ENCODE results near the gene EFCAB5.
A peak's percentile ranks its signal among the peaks of the same experiment; 100 is the strongest.
"Not testable (repeated sequence)": the region's sequence is repeated elsewhere in the genome, so short reads cannot be mapped to it uniquely, and the experiment has no call there.

EFCAB5 gene

DNA sequence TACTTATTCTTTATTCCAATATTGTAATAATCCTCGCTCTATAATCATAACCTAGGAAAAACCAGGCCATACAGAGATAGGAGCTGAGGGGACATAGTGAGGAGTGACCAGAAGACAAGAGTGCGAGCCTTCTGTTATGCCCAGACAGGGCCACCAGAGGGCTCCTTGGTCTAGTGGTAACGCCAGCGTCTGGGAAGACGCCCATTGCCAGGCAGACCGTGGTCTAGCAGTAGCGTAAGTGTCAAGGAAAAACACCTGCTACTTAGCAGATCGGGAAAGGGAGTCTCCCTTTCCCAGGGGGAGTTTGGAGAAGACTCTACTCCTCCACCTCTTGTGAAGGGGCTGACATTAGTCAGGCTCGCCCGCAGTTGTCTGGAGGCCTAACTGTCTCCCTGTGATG lies 70.5 kb downstream of the EFCAB5 start:
- DNase-seq = not testable (repeated sequence)

DNA sequence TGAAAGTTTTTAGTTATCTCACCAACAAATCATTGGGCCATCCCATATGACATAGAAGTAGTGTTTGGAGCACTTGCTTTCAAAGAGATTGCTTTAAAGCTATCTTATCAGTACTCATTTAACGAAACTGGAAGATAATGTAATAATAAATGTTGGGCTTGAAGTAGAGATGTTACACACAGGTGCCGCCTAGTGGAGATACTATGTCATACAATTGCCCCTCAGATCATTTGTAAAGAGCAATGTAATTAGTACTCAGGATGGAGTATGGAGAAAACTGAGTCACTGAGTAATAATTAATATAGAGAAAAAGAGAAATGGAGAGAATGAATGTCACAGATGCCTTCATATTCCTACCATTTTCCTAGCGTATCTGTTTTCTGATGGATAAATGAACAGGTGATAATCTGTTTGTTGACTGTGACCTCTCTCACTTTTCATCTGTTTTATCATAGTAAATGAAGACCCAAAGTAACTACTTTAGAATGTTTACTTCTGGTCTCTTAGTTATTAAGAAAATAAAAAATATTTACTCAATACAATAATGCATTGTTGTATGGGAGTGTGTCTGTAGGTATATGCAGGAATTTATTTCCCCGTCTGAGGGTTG lies 80.4 kb downstream of the EFCAB5 start:
- peak; percentile 37 for DNase-seq

DNA sequence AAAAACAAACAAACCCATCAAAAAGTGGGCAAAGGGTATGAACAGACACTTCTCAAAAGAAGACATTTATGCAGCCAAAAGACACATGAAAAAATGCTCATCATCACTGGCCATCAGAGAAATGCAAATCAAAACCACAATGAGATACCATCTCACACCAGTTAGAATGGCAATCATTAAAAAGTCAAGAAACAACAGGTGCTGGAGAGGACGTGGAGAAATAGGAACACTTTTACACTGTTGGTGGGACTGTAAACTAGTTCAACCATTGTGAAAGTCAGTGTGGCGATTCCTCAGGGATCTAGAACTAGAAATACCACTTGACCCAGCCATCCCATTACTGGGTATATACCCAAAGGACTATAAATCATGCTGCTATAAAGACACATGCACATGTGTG lies 83.9 kb downstream of the EFCAB5 start:
- DNase-seq = not testable (repeated sequence)

DNA sequence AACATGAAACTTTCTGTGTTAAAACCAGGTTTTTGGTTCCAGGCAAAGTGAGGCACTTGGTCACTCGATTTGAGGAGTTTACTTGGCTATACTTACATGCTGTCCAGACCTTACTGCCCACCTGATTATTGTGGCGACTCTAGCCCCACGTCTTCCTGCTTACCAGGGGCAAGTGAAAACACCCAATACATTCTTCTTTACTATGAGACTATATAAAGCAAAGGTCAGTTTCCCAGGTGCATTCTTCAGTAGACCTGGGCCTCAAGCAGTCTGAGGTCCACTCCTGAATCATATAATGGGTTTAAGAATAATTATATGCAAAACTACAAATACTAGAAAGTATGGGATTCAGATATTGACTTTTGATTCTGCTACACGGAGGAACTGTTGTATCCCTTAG lies 86.2 kb downstream of the EFCAB5 start:
- DNase-seq = no peak

DNA sequence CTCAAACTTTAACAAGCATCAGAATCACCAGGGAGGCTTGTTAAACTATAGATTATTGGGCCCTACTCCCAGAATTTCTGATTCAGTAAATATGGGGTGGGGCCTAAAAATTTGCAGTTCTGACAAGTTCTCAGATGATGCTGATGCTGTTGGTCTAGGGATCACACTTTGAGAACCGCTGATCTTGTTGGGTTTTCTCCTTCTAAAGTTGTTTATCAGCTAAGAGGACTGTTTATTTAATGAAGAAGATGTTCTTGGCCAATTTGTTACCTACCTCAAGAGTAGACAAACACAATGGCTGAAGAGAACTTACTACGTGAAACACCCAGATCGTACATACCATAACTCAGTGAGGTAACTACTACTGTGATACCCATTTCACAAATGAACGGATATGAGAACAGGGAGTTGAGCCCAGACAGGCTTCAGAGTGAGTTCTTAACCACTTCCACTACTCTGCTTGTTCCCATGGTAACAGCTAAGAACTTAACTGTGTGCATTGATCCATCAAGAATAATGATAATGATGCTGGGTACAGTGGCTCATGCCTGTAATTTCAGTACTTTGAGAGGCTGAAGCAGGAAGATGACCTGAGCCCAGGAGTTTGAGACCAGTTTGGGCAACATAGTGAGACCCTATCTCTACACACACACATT lies 89.9 kb downstream of the EFCAB5 start:
- no peak for DNase-seq

GRCh38 chr17:30035369-30035768 lies 93.9 kb downstream of the EFCAB5 start:
- DNase-seq = no peak

DNA sequence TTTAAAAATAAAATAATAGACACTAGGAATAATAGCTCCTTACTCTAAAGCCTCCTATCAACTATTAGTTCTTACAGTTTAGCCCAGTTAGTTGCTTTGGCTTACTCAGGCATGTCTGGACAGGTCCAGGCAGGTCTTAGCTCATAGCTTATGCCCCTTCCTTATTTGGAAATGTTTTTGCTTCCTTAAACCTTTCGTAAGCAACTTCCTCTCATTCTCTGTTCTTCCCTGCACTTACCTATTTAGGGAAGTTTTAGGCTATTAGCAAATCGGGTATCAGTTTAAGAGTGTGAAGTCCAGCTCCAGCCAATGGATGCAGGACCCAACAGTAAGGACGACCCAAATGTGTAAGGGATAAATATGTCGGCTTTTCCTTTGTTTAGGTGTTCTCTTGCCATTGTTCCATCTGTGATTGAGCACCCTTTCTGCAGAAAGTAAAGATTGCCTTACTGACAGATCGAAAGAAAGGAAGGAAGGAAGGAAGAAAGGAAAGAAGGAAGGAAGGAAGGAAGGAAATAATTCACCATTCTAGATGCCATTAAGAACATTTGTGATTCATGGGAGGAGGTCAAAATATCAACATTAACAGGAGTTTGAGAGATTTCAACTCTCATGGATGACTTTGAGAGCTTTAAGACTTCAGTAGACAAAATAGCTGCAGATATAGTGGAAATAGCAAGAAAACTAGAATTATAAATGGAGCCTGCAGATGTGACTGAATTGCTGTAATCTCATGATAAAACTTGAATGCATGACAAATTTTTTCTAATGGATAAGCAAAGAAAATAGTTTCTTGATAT lies 99.5 kb downstream of the EFCAB5 start:
- not testable (repeated sequence) for DNase-seq

DNA sequence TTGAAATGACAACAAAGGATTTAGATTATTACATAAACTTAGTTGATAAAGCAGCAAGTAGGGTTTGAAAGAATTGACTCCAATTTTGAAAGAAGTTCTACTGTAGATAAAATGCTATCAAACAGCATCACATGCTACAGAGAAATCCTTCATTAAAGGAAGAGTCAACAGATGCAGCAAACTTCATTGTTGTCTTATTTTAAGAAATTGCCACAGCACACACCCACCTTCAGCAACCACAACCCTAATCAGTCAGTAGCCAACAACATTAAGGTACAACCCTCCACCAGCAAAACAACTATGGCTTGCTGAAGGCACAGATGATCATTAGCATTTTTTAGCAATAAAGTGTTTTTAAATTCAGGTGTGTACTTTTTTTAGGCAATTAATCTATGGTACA lies 100.1 kb downstream of the EFCAB5 start:
- DNase-seq = no peak

GRCh38 chr17:30062372-30062771 lies 120.9 kb downstream of the EFCAB5 start:
- DNase-seq = no peak

- DNase-seq = no peak
These were observed 123.3 kb downstream of the EFCAB5 start for GRCh38 chr17:30064738-30065137.

GRCh38 chr17:30068465-30068864 lies 127.0 kb downstream of the EFCAB5 start:
- DNase-seq = no peak

DNA sequence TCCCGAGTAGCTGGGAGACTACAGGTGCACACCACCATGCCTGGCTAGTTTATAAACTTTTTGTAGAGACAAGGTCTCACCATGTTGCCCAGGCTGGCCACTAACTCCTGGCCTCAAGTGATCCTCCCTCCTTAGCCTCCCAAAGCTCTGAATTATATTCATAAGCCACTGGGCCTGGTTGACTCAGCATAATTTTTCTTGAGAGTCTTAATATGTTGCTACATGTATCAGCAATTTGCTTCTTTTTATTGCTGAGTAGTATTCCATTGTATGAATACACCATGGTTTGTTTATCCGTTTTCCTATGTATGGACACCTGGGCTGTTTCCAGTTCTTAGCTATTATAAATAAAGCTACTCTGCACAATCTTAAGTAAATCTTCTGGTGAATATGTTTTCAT lies 132.8 kb downstream of the EFCAB5 start:
- no peak for DNase-seq

- no peak for DNase-seq
These were observed 133.3 kb downstream of the EFCAB5 start for GRCh38 chr17:30074730-30075129.

- no peak for DNase-seq
These were observed 141.3 kb downstream of the EFCAB5 start for GRCh38 chr17:30082773-30083172.

DNA sequence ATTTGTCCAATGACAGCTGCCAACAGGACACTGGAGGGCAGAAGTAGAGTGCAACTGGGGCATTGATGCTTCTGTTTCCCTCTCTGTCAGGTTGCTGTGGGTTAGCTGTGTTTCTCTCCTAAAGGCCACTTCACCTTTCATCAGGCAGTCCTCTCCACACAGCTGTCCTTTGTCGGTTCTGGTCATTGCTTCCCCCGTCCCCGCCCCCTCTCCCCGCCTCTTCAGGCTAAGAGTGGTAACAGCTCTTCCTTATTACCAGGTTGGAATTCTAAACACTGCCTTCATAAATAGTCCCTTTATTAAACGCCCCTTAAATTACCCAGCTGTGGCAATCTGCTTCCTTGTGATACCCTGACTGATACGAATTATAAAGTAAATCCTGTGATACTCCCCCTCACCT lies 143.4 kb downstream of the EFCAB5 start:
- no peak for DNase-seq

DNA sequence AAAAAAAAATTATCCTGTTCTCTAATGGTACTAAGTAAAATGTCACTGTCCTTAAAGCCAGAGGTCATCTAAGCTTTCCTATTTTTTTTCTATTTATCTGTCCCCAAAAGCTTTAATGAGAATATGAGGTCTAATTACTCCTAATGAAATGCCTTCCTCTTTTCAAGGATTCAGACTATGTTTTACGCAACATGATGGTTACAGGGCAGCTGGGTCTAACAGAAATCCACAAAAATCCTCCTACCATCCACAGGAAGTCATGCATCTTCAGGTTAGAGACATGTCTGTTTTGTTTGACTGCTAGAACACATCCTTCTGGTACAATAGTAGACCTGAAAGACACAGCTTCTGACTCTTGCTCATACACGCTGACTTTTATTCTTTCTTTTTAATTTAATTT lies 145.5 kb downstream of the EFCAB5 start:
- DNase-seq = no peak

- not testable (repeated sequence) for DNase-seq
These were observed 146.0 kb downstream of the EFCAB5 start for GRCh38 chr17:30087431-30087830.

- DNase-seq = no peak
These were observed 149.8 kb downstream of the EFCAB5 start for GRCh38 chr17:30091121-30091670.

DNA sequence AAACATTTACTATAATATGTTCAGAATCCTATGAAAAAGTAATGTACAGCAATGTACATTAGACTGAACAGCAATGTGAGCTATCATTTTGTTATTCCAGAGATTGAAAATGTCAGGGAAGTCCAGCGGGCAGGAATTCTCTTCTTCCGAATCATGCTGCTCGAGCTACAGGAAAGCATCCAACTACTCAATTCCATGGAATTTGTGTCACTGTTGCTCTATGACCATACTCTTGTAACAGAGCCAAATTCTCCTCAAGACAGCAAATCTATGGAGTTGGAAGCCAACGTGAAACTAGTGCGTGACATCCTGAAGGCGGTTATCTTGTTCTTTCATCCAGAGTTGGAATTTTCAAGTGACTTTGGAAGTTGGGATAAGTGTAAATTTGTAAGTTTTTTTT lies 150.3 kb downstream of the EFCAB5 start:
- DNase-seq = no peak

- DNase-seq = no peak
These were observed 151.5 kb downstream of the EFCAB5 start for GRCh38 chr17:30092886-30093285.

DNA sequence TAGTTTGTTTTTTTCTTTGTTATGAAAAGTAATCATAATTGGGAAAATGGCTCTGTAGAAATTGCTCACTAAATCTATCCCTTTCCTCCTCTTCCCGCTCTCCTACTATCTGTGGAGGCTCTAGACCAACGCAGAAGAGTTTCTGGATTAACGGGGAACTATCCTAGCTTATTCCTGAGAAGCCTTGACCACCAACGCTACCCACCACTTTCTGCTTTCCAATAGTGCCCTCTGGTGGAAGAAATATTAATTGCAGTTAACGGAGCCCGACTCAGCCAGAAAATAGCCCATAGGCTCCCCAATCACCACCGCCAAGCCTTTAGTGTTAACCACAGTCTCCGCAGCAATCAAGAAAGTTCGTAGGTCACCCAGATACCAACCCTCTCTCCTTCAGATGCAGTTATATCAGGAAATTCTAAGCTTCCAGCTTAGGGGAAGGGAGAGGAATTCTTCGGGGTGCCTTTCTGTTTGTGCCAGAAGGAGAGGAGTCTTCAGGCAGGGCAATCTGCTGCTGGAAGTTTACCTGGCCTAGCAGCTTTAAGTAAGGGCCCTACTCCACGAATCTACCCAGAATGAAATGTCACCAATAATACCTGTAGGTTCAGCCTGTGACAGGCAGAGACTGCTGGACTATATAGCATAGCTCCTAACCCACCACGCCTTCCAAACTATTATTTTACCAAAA lies 152.2 kb downstream of the EFCAB5 start:
- peak; percentile 39 for DNase-seq

GRCh38 chr17:30095507-30096244 lies 154.2 kb downstream of the EFCAB5 start:
- no peak for DNase-seq
